GM21529 (cell line): ENCODE results near the gene CCDC93.

ENCODE experiments used
- ATAC-seq: cut with Tn5 transposase; IDR thresholded peaks from one replicate; pipeline ENCODE4 v1.9.1; 2021; ENCODE audit not compliant: unreplicated experiment

Gene CCDC93, protein sequence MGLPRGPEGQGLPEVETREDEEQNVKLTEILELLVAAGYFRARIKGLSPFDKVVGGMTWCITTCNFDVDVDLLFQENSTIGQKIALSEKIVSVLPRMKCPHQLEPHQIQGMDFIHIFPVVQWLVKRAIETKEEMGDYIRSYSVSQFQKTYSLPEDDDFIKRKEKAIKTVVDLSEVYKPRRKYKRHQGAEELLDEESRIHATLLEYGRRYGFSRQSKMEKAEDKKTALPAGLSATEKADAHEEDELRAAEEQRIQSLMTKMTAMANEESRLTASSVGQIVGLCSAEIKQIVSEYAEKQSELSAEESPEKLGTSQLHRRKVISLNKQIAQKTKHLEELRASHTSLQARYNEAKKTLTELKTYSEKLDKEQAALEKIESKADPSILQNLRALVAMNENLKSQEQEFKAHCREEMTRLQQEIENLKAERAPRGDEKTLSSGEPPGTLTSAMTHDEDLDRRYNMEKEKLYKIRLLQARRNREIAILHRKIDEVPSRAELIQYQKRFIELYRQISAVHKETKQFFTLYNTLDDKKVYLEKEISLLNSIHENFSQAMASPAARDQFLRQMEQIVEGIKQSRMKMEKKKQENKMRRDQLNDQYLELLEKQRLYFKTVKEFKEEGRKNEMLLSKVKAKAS

DNA sequence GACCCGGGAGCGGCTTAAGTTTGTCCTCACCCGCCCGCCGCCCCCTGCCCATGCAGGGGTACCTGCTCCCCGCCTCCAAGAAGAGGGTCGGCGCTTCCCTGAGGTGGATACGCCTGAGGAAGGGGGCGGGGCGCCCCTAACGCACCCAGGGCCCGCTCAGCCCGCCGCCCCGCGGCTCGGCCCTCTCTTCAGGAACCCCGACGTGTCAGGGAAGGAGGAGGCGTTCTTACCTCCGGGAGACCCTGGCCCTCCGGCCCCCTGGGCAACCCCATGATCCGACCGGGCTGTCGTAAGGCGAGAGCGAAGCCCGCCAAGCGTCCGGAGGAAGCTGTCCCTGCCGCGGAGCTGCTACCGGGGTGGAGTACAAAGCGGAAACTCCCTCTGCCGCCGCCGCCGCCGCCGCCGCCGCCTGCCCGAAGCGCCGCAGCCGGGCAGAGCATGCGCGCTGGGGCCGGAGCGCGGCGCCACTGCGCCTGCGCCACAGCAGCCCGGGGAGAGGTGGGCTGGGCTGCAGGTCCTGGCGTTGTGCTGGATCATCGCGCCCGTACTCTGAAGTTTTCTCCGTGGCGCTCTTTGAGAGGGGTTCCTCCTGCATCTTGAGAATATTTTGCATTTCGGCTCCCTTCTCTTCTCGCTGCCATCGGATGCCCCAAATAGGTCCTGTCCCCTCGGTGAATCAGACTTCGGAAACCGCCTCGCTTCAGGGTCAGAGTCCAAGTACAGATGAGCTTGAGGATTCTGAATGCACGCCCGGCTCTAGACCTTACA, at the start of gene CCDC93:
Gene CCDC93 (minus strand): TSS at position 347 of the 768 bp plus-strand sequence. CDS start 75 bp downstream, at position 272.
- ATAC-seq = peak; percentile 88

DNA sequence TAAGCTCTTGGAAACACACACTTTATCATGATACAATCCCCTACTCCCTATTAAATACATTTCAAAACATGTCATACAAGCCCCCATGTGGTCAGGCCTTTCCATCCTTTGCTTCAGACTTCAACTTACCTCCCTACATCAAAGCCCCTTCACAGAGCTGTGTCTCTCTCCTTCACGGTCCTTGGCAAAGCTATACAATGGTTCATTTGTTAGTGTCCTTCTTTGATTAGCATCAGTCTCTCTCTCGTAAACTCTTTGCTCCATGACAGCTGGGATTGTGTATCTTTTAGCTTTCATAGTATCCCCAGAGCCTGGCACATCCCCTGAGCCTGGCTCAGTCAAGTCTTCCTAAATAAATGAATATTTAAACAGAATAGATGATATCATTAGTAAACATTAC, 48.8 kb upstream of the CCDC93 start:
- no peak for ATAC-seq

DNA sequence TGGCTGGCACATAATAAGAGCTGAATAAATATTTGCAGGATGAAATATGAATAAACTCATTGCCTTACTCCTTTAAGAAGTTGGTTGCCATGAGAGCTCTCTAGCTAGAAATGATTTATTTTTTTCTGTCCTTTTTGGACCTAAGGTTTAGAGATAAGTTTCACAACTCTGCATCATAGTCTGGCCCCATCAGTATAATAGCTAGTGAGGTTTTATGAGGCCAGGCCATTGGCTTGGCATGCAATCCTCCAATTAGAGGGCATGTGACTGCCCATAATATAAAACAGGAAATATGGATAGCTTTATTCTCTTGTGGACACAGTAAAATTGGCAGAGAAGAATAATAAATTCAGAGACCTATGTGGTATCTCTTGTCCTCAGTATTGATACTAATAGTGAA, 48.2 kb upstream of the CCDC93 start:
- ATAC-seq = no peak

DNA sequence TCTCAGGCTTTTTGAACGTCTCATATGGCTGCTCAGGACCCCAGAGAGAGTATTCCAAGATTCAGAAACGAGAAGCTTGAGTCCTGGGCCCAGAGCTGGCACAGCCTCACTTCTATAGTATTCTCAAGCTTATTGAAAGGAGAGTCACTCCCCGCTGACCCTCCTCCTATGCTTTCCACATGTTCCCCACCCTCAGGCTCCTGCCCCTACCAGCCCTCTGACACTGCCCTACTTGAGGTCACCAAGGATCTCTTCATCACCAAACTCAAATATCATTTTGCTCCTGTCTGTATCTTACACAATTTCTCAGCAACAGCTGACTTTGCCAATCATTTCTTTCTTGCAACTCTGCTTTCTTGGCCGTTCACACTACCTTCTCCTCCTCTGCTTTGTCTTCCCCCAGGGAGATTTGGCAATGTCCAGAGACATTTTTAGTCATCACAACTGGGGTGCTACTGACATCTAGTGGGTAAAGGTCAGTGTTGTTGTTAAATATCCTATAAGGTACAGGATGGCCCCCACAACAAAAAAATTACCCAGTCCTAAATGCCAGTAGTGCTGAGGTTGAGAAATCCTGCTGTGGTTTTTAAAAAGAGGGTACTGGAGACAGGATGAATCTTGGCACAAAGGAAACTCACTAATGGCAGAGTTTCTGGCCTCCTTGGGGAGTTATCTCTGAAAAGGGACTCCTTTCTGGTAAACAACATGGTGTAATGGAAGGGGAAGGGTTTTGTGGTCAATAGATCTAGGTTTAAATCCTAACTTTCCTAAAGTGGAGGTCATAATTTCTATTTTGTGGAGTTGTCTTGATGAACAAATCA, 47.5 kb upstream of the CCDC93 start:
- peak; percentile 83 for ATAC-seq

DNA sequence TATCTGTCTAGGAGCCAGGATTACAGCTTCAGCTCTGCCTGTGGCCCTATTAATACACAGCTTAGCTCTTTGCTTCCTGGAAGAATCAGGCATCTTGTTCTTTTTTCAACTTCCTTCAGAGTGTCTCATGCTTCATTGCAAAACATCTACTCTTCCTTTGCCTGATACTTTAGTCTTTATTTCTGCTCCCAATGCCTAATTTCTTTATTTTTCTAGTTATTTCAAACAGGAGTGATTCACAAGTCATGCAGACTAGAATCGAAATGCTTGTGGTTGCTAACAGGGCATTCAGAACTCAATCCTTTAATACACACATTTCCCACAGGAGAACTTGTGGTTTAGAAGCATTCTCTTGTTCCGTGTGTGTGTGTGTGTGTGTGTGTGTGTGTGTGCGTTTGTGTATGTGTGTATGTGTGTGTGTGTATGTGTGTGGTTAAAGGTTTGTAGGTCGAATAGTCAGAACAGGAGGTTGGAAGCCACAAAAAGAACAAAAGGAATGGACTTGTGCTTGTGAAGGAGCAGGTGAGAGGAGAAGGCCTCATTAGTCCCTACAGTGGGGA, 46.1 kb upstream of the CCDC93 start:
- ATAC-seq = no peak

DNA sequence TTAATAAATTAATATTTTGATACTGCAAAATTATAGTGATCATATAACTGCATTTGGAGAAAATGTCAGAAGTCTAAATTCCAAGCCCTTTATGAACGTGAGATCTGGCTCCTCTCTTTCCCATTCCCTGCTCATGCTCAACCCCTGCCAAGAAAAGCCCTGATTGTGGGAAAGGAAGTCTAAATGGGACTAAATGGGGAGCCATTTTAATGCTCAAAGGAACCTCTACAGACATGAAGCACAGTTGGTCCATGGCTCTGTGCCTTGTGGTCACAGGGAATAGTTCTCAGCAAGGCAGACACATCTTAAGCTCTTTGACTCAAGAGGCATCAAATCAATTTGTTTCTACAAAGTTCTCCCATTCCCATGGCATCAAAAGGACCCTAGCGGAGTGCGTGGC, 45.1 kb upstream of the CCDC93 start:
- no peak for ATAC-seq

DNA sequence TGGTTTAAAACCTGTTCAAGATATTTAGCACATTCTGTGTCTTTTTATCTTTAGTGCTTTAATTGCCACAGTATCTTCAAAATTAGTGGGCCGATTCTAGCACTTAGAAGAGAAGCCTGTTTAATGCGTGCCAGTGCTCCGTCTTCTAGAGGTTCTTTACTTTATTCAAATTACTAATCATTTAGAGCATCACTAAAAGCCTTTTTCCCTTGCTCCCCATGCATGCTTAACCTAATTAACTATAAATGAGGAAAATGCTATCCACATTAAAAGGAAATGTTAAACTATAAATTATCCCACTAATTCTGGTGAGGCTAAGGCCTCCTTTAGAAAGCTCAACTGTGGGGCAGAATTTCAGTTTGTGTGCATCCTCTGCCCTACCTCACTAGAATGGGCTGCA, 42.9 kb upstream of the CCDC93 start:
- ATAC-seq = no peak

DNA sequence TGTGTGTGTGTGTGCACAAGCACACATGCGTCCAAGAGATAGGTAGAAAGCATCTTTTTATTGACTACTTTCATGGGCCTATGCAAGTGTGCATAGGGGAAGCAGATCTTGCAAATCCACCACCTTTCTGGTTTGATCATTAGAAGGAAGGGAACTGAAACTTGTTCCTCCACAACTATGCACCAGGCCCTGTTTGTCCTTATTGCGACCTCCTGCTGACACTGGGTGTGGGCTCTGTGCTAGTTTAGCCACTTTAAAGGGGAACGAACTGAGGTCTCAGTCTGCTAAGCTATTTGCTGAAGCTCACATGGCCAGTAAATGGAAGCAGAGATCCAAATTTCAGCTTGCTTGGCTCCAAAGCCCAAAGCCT, 42.3 kb upstream of the CCDC93 start:
- peak; percentile 89 for ATAC-seq

DNA sequence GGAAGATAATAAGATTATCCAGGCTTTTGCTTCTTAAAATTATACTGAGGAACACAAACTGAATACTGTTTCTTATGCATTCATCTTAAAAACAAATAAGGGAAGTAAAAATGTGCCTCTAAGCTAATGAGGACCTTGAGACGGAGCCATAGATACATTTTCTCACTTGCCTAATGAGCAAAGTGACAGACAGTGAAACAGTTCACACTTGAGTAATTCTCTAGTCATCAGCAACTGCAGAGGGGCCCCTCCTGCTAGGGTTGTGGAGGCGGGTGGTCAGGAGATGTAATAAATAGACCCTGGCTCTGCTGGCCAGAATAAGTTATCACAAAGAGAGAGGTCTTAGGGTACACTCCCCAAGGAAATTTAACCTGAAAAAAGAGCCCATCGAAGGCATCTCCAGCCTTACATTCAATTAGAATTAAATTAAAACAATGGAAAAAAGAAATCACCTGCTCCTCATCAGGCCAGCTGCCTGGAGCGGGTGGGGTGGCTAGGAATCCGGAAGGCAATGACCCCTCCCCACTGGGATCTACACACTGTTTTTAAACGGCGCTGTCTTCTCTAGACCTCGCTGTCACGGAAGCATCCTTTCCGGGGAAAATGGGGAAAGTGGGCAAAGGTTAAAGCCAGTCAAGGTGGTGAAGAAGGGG, 41.8 kb upstream of the CCDC93 start:
- ATAC-seq = peak; percentile 80

DNA sequence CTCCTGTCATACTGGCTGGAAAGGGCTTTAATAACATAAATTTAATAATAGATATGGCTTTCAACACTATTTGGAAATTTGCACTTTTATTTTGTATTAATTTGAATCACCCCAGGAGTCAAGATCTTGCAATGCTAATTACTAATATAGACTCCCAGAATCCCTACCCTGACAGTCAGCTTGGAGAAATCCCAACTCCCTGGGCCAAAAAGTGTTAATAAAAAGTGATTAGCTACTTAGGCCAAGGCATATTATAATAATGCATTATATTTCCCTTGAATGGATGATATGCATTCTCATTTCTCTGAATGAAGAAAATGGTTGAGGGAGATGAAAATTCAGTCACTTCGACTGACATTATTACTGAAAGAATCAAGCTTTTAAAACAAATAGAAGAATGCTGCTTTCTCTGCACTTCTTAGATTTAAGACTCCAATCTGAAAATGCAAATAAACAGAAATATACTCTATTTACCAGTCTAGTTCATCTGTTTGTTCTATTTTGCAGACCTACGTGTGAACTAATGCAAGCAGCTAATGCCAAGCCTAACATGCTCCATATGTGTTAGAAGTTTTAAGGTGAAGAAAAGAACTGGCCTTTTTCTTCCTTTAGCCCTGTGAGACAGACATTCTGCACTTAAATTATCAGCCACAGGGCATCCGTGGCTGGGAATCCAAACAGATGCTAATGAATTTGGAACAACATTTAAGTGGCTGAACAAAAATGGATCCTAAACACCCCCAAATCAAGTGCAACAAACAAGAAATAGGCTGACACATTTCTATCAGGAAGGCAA, 40.5 kb upstream of the CCDC93 start:
- no peak for ATAC-seq

DNA sequence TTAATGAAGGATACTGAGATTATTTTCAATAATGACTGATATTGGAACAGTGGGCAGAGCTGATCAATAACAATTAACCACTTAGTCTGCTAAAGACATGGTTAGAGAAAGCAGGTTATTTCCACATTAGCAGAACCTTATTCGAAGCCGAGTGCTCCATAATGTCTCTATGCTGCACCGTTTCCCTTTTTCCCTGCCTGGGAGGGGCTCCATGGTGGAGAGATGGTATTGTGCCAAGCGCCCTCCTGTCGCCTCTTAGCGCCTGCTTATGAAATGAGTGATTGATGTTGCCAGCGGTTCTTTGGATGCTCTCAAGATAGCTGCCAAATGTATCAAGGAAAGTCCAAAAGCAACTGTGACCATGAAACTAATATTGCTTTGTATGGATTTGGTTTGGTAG, 39.8 kb upstream of the CCDC93 start:
- ATAC-seq = no peak

DNA sequence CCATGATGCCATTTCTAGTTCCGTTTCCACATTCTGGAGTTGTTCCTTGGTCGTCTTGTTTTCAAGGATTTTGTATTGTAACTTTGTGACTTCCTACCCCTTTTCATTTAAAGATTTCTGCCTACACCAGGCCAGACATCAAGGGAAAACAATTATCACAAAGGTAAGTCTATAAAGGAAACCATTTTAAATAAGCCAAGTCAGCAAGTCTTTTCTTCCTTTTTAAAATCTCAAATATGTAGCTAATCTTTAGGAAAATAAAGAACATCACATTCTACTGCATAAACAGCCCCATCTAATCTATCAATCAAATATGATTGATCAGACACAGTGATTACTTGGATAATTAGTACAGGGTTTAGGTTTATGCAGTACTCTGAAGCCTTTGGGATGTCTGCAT, 38.6 kb upstream of the CCDC93 start:
- no peak for ATAC-seq

DNA sequence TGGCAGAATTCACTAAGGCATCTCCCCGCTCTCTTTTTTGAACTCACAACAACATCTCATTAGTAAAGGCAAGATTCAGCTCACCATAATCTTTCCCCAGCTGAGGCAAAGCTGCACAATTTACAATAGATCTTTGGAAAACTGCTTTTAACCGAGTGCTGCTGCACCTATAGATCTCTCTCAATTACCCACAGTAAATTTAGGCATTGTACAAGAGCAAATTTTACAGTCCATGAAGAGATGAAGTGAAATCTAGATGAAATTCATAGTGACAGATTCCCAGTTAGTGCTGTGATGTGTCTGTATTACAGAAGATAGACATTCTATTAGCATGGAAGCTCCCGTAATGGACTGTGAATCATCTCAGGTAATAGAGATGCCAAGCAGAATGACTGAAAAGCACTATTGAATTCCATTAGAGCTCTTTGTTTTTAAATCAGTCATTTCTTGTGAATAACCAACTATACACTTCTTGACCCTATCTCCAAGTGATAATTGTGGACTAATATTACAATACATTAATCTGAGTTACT, 38.0 kb upstream of the CCDC93 start:
- ATAC-seq = no peak

DNA sequence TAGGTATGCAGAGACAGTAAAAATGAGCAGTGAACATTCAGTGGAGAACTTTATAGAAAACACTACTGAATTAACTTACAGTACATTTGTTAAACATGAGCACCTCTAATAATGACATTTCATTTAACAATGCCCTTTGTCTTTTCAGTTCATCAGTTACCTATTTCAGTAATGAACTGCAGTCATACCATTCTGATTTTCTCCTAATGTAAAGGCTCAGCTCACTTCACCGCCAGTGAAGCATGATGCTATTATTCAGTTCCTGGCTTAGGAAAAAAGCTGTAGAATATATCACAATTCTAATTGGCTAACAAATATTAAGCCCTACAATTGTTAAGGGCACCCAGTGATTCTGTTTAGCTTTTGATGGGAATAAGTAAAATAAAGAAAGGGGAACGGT, 37.1 kb upstream of the CCDC93 start:
- no peak for ATAC-seq

DNA sequence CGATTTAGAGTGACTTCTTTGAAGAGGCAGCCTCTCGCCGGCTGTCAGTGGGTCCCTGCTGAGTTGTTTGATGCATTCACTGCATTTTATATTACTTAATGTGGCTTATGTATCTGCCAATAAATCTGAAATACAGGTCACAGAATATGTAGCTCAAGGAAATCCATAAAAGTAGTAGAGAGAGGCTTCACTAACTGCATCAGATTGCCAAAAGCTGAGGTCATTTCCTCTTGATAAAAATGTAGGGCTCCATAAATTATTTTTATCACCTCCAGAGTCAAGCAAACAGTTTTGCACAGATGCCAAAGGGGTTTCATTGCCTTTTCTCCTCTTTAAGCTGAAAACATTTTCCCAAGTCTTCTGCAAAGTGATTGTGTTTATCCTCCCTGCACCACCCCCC, 36.5 kb upstream of the CCDC93 start:
- no peak for ATAC-seq

DNA sequence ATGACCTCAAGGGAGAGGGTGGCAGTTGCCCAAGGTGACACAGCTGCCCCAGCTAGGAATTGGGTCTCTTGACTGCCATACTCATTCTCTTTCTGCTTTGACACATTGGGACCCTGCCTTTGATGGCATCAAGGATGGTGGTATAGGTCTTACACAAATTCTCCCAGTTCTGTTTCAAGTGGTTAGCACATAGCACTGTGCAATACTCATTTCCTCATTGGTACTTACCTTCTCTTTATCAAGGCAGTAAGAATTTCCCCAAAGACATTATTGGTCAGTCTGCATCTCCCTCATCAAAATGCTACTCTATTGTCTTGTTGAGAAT, 35.9 kb upstream of the CCDC93 start:
- peak; percentile 72 for ATAC-seq

DNA sequence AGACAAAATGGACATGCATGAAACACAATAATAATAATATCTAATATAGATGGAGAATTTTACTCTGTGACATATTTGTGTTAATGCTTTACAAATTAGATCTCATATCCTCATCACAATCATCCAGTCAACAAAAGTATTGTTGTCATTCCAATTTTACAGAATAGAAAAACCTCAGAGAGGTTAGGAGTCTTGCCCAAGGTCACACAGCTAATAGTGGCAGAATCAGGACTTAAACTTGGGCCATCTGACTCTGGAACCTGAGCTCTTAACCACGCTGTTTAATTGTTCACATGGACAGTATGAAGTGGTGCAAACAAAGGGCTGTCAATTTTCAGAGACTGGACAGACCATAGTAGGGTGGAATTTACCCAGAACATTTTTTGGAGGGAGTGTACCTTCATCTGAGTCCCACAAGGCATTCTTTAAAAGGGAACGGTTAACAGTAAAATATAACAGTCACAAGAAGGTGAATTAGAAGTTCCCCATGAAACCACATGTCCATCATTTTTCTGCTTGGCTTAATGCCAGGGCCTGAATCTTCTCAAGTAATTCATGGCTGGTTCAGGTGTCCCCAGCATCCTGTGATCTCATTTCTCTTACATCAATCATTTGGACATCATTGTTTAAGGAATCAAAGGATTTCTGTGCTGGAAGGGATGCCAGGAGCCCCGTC, 35.4 kb upstream of the CCDC93 start:
- ATAC-seq = peak; percentile 18

DNA sequence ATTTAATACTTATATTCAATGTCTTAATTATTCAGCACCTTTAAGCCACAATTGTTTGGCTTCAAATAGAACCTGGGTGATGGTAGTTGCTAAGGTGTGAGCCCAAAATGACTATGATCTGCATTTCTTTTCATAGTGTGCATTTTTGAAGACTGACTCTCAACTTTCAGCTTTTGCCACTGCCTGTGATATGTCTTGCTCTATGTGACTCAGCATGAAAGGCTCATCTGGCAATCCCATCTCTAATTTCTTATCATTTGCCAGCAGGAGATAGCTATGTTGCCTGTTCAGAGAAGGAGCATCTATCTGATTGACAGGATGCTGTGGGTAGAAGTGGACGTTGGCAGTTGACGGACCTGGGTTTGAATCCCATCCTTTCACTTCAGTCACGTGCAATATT, 34.5 kb upstream of the CCDC93 start:
- ATAC-seq = no peak

DNA sequence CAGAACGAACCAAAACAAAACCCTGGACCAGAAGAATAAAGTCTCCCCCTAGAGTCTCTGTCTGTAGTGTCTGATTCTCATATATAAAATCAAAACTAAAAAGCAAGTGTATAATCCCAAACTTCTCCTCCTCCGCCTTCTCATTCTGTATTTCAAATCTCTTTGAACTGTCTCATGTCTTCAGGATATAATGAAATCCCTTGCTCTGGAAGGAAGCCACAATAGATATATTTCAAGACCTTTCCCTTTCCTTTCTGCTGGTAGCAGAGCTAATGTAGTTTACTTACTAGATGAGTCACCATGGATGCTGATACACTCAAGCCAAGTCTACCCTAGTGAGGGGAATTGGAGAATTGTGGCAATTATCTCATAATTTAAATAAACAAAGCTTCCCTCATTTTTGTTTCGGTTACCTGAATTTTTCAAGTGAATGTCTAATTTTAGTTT, 33.5 kb upstream of the CCDC93 start:
- no peak for ATAC-seq
